HL-60/S4 (cell line): ENCODE data around the gene PALLD.

Source experiments
- in situ Hi-C: fragments of 300-500 bp; cut with MboI; formaldehyde crosslinking; loops from 2 replicates; pipeline ENCODE4 v1.14.3; 2022; ENCODE audit warnings: low sequenced_read_pairs

PALLD gene

GRCh38 chr4:168659741-168660465, 163.1 kb downstream of the PALLD start:
- in situ Hi-C loops: no loop called here

DNA sequence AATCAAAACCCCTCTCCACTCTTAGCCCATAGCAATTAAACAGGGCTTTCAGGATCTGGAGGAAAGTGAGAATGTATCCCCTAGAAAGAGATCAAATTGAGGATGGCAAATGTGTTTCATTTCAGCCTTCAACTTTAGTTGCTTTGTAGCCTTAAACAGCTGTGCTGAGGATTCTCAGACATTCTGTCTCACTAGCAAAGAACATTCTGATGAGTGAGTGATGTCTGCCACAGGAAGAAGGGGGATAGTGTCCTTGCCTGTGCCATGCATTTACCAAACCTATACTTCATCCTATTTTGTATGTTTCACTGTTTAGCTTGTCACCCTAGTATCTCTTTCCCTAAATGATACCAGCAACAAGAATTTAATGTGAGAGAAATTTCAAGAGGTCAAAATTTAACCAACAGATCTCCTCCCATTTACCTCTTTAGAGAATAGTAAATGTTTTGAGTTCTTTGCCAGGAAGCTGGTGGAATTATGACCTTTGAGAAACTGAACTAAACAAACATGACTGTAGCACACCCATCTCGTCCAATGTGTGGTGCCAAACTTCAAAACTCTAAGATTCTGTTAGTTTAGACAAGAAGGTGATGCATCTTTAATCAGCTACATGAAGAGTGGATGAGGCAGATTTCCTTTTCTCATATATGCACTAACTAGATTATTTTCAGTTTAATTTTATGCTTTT, 165.6 kb downstream of the PALLD start:
- in situ Hi-C loops: no loop called here

GRCh38 chr4:168664242-168664891, 167.5 kb downstream of the PALLD start:
- in situ Hi-C loops: no loop called here

- in situ Hi-C loops: no loop called here
These were observed 169.7 kb downstream of the PALLD start for GRCh38 chr4:168666531-168666930.

DNA sequence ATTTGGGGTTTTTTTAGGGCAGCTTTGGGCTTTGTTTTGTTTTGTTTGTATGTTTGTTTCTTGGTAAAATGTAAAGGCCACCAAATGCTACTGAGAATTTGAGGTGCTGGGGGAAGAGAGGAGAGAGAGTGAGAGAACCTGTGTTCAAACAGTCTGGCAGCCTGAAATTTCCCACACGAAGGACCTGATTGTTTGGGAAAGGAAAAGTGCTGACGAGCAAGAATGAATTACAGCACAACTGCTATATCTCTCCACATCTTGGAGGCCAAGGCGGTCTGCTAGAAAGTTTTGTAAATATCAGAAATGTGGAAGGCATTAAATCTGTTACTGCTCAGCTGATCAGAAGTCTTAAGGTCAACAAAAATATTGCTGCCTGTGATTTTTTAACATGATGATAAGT, 170.5 kb downstream of the PALLD start:
- in situ Hi-C loops: no loop called here

GRCh38 chr4:168667921-168668320, 171.1 kb downstream of the PALLD start:
- in situ Hi-C loops: no loop called here

DNA sequence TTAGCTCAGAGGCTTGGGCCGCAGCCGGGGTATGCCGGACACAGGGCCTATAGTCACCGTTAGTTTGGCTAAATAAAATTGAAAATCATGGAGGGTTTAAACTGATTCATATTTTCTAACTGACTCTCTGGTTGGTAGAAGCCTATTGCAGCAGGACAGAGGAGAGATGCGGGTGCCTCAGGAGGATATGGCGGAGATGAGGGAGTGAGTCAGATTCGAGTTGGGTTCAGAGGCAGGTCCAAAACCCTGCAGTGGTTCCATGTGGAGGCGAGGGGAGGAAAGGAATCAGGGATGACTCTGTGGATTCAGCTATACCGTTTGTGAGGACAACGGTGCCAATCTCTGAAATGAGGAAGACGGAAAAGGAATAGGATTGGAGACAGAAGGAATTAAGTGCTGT, 176.6 kb downstream of the PALLD start:
- in situ Hi-C loops: no loop called here

DNA sequence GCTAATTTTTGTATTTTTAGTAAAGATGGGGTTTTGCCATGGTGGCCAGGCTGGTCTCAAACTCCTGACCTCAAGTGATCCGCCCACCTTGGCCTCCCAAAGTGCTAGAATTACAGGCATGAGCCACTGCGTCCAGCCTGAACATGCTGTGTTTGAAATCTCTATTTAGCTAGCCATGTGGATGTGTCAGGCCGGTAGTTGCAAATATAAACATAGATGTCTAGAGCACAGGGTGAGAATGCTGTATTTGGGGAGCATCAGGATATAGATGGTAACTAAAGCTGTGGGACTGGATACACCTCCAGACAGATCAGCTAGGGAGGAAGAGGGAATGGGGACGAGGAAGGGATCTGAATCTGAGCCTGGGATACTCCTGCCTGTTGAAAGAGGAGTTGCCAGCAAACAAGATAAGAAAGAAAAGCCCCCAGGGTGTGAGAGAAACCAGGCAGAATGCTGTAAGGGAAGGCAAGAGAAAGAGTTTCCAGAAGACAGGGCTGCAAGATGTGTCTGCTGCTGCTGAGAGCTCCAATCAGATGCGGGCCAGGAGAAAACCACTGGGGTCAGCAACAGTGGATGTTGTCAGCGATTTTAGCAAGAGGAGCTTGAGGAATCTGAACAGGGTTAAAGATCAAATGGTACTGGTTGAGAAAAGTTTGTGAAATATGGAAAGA, 177.4 kb downstream of the PALLD start:
- in situ Hi-C loops: no loop called here

DNA sequence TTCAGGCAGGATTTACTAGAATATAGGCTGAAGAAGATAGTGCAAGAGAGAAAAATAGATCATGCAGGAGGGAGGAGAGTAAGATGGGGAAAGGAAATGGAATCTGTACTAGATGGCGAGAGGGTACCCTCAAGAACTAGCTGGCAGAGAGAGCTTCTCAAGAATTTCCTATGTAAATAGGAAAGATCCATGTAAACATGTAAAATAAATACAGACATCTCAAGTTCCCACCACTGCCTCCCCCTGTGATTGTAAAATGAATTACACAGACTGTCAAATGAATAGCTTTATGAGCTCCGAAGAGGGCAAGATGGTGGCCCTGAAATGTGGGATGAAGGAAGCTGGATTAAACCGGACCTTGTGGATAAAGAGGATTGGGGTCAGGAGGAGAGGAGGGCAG, 178.0 kb downstream of the PALLD start:
- in situ Hi-C loops: no loop called here

DNA sequence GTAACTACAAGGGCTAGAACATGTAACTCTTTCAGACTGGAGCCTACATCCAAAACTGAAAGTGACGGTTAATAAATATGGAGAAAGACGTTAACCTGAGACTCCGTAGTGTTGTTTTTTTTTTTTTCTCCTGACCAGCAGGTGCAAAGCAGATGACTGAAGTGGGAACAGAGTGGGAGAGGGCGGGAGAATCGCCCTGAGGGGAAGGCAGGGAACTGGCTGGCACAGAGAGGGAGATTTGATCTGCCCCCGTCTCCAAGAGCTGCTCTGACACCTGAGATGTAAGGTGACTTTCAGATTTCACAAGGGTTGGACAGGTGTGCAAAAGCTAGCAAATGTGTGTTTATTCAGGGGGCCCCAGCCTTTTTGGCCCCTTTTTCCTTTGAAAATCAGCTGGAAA, 180.2 kb downstream of the PALLD start:
- in situ Hi-C loops: no loop called here

GRCh38 chr4:168677879-168678278, 181.0 kb downstream of the PALLD start:
- in situ Hi-C loops: no loop called here

DNA sequence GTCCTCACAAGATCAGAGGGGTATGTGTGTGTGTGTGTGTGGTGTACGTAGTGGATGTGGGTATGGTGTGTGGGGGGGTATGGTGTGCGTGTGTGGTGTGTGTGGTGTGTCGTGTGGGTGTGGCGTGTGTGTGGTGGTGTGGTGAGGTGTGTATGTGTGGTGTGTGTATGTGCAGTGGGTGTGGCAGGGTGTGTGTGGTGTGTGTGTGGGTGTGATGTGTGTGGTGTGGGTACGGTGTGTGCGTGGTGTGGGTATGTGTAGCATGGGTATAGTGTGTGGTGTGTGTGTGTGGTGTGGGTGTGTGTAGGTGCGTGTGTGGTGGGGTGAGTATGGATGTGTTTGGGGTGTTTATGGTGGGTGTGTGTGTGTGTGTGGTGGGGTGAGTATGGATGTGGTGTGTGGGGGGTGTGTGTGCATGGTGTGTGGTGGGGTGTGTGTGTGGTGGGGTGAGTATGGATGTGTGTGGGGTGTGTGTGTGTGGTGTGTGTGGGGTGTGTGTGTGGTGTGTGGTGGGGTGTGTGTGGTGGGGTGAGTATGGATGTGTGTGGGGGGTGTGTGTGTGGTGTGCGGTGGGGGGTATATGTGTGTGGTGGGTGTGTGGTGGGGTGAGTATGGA, 182.0 kb downstream of the PALLD start:
- in situ Hi-C loops: no loop called here

DNA sequence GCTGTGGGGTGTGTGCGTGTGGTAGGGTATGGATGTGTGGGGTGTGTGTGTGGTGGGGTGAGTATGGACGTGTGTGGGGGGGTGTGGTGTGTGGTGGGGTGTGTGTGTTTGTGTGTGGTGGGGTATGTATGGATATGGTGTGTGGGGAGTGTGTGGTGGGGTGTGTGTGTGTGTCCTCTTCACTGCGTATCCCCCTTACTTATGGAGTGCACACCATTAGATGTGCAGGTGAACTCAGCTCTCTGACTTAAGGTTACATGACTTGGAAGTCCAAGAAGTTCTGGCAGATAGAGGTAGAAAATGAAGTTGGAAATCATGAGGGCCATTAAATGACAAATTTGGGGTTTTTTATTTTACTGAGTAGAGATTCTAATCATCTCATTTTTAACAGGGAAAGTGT, 182.5 kb downstream of the PALLD start:
- in situ Hi-C loops: no loop called here

DNA sequence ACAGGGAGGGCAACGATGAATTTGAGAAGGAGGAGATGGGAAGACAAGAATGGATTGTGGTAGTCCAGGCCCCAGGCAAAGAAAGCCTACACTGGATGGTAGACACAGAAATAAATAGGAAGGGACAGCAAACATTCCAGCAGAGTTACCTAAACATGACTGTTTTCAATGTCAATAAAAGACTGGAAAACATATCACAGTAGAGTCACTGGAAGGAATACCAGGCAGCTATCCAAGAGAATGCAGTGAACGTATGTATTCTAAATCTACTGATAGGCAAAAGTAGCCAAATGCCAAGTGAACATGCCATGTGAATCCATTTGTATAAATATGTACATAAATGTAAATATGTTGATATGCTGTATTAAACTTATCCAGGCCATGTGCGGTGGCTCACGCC, 183.0 kb downstream of the PALLD start:
- in situ Hi-C loops: no loop called here

- in situ Hi-C loops: no loop called here
These were observed 186.1 kb downstream of the PALLD start for GRCh38 chr4:168682898-168683500.

DNA sequence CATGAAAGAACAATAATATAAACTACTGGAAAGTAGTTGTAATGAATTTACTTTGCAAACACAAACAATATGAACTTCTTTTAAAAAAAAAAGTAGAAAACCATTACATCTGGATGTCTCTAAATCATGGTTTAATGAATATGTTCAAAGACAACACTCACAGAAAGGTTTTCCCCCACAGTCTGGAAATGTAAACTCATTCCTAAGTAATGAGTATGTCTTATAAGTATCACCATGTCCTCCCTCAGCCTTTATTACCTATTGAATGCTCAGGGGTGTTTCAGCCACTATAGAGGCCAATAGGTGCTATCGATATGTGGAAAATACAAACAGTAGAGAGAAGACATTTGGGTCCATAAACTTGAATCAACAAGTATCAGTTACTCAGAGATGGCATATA, 186.7 kb downstream of the PALLD start:
- in situ Hi-C loops: no loop called here

DNA sequence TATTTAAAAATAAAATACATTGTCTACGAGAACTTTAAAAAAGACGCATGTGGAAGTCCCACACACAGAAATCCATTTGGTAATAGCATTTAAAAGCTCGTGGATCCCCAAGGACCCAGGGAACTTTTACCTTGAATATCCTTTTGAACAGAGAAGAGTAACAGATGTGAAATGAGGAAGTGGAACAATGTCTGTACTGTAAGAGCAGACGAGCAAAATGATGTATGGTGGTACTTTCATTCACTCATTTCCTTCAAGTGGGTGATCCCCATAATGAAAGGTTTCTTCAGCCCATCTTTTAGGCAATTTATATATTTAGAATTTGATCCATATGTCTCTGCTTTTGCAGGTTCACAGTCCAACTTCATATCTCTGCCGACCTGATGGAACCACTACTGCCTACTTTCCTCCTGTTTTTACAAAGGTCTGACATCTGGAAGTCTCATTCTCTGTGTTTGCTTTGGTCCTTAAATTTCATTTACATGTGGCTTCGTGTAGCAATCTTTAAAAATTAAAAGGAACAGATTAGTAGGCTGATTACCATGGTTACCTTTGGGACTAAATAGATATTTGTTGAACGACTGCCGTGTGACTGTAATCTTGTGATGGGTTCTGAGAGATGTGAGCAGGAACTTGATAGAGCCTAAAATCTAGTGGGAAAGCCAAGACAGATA, 188.4 kb downstream of the PALLD start:
- in situ Hi-C loops: no loop called here

DNA sequence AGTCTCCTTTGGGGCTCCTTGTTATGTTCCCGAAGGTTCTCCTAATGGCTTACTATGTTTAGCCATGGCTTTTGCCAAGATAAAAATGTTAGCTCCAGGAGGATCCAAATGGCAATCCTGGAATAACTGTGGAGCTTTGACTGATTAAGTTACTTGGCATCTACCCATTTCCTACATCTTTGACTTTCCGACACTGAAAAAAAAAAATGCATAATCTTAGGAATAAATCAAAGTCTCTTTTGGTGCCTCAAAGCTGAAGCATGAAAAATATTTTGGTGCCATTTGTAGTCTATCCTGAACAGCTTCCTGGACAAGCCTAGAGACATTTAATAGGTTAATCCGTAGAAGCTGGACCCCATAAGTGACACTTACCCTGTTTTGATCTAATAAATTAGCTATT, 191.7 kb downstream of the PALLD start:
- in situ Hi-C loops: no loop called here

DNA sequence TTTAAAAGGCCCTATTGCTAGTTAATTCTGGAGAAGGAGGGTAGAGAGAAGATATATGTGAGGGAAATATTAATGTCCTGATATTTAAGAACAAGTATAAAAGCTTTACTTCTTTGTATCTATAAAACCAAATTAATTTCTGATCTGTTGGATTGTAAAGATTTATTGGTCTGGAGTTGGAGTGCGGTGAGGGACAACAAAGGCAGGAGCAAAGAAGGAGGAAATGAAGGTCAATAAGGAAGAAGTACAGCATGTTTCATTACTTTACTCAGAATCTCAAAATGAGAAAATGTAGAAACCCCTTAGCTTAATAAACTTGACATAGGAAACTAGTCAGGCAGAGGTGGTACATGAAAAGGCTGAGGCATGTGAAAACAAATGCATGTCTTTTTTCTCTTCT, 192.9 kb downstream of the PALLD start:
- in situ Hi-C loops: no loop called here

DNA sequence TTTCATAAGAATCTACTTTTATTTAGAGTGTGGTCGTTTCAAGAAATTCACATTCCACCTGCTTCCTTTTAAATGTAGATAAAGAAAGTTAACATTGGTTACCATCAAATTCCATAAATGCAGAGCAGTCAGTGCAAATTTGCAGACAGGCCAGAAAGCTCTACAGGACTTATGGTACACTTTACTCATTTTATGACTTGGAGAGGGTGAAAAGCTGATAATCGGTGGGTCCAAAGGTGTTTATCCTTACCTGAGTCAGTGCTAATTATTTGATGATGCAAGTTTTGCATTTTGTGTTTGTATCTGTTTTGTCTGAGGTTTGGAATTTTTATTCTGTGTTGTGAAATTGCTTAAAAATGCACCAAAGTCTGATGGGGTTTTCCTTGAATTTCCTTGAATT, 193.3 kb downstream of the PALLD start:
- in situ Hi-C loops: no loop called here
